GM12872 (cell line): ENCODE measurements around the gene ELL.

ENCODE experiments used
- CTCF ChIP-seq: IDR thresholded peaks from 3 replicates; pipeline ENCODE4 v1.5.1; 2011; ENCODE audit warnings: low read depth, mild to moderate bottlenecking, low read length, moderate library complexity; ENCODE audit not compliant: insufficient read depth

The ELL gene

GRCh38 chr19:18450021-18450930 lies 71.6 kb downstream of the ELL start:
- no peak for TF ChIP-seq CTCF

GRCh38 chr19:18449552-18449951 lies 72.3 kb downstream of the ELL start:
- TF ChIP-seq CTCF = no peak

GRCh38 chr19:18446811-18447359 lies 75.0 kb downstream of the ELL start:
- TF ChIP-seq CTCF = no peak

DNA sequence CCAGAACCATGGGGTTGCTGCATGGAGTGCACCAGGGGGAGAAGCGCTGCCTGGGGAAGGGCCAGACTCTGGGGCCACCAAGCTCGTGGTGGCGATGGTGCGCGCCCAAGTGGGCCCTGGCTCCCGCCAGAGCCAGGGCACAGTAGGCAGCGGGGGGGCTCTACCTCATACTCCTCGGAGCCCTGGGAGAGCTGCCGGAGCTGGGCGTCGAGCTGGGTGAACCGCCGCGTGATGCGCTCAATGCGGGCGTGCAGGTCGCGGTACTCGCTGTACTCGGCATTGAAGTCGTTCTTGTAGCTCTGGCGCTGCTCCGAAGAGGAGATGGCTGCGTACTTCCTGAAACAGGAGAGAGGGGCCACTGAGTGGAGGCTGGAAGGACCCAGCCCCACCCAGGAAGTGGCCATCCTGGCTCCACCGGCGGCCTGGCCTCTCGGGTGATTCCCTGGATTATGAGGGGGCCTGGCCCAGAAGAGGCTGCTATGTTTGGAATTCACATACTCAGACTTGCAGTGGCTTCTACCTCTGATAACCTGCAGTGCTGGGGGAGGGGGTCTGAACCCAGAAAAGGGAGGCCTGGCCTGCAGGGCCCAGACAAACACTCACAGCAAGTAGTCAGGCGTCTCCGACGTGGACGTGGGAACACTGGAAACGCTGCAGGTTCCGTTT lies 75.6 kb downstream of the ELL start:
- TF ChIP-seq CTCF = no peak

DNA sequence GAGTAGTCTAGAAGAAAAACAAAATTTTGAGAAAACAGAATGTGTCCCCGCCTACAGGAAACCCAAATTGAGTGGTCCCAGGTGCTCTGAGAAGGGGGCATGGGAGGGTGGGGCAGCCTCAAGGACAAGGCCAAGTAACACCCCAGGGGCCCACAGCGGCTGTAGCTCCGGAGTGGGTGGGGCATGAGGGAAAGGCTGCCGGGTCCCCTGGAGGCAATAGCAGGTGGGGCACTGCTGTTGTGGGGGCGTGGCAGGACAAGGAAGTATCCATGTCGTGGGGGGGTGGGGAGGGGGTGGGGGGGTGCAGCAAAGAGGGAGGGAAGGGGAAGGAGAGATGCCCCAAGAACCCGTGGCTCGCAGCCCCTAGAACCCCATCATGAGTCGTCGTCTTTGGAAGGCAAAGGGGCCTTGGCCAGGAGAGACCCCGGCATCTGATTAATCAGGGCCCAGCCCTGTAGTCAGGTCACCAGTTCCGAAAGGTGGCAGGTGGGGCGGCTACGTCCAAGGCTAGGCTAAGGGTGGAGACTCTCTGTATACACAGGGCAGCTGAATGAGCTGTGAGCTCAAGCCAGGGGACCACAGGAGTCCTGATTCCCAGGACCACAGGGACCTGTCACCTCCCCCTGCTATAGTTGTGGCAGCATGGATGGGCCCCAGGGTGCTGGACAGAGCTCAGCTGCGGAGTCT lies 76.5 kb downstream of the ELL start:
- no peak for TF ChIP-seq CTCF

- TF ChIP-seq CTCF = no peak
These were observed 77.4 kb downstream of the ELL start for GRCh38 chr19:18444513-18444912.

- TF ChIP-seq CTCF = no peak
These were observed 78.0 kb downstream of the ELL start for GRCh38 chr19:18443831-18444230.
